Osteoblast (primary cell): Measurements from ENCODE around the gene CLEC18A. TPM values are rescaled to one million over a fixed set of nuclear protein-coding genes. Genes with fewer than 3 reads are reported as not detected.

ENCODE experiments used
- DNase-seq: peaks from one replicate; pipeline ENCODE4 v3.0.0; 2011; ENCODE audit warnings: low spot score, mixed read lengths; ENCODE audit not compliant: insufficient read length; ENCODE audit errors: missing footprints
- H2AFZ ChIP-seq: 2 replicates; pipeline ENCODE4 v1.6.0; 2011; ENCODE audit warnings: mild to moderate bottlenecking, low read length
- H3K27ac ChIP-seq: 2 replicates; pipeline ENCODE4 v1.5.1; 2011; ENCODE audit warnings: mild to moderate bottlenecking, low read depth, low read length, moderate library complexity
- H3K27me3 ChIP-seq: 2 replicates; pipeline ENCODE4 v1.6.0; 2012; ENCODE audit warnings: mild to moderate bottlenecking, control low read depth, inconsistent platforms, low read length, moderate library complexity; ENCODE audit not compliant: insufficient read depth
- H3K36me3 ChIP-seq: 2 replicates; pipeline ENCODE4 v1.5.1; 2011; ENCODE audit warnings: mild to moderate bottlenecking, low read length, control low read depth, moderate library complexity; ENCODE audit not compliant: insufficient read depth
- H3K4me1 ChIP-seq: 2 replicates; pipeline ENCODE4 v1.5.1; 2011; ENCODE audit warnings: mild to moderate bottlenecking, low read length, control low read depth, moderate library complexity; ENCODE audit not compliant: insufficient read depth
- H3K4me2 ChIP-seq: 2 replicates; pipeline ENCODE4 v1.6.0; 2011; ENCODE audit warnings: mild to moderate bottlenecking, low read length; ENCODE audit not compliant: insufficient read depth
- H3K4me3 ChIP-seq: fragments of 200-600 bp; sonication (generic); 3 replicates; pipeline ENCODE4 v1.5.1; 2012; ENCODE audit warnings: mild to moderate bottlenecking, low read length, inconsistent platforms; ENCODE audit not compliant: insufficient read depth
- H3K79me2 ChIP-seq: 2 replicates; pipeline ENCODE4 v1.6.0; 2012; ENCODE audit warnings: mild to moderate bottlenecking, low read length, control low read depth, inconsistent platforms; ENCODE audit not compliant: insufficient read depth
- H3K9me3 ChIP-seq: 2 replicates; pipeline ENCODE4 v1.5.1; 2011; ENCODE audit warnings: low read depth, low read length, control low read depth
- H4K20me1 ChIP-seq: 2 replicates; pipeline ENCODE4 v1.6.0; 2012; ENCODE audit warnings: mild to moderate bottlenecking, low read length, control low read depth; ENCODE audit not compliant: insufficient read depth
- CTCF ChIP-seq: IDR thresholded peaks from 2 replicates; pipeline ENCODE4 v1.5.1; 2011; ENCODE audit warnings: mild to moderate bottlenecking, low read depth, low read length, moderate library complexity; ENCODE audit errors: extremely low read depth
- total RNA-seq: library from RNA; depleted of rRNA; stranded (reverse); fragments of >200 nt; gene quantifications from 2 replicates; pipeline ENCODE4 v1.2.3, GENCODE V29; 2012

Gene CLEC18A
- total RNA-seq, 1 donor = 1.1 TPM

- no peak overlapping the region for H3K4me3 ChIP-seq
- H3K27ac ChIP-seq = no peak overlapping the region
- peaks cover 94% of the 10 kb centered on the region for H3K36me3 ChIP-seq
- no peaks in the 10 kb centered on the region for H3K9me3 ChIP-seq
- H3K27me3 ChIP-seq = no peaks in the 10 kb centered on the region
- TF ChIP-seq CTCF = no peak
- DNase-seq = peak; percentile 73
- no peak overlapping the region for H3K4me2 ChIP-seq
- H4K20me1 ChIP-seq = peaks cover 16% of the 10 kb centered on the region
- no peak overlapping the region for H2AFZ ChIP-seq
- H3K4me1 ChIP-seq = peaks cover 13% of the 10 kb centered on the region
- peaks cover 28% of the 10 kb centered on the region for H3K79me2 ChIP-seq
Measured at GRCh38 chr16:69932691-69933392, 18.3 kb upstream of the CLEC18A start.

DNA sequence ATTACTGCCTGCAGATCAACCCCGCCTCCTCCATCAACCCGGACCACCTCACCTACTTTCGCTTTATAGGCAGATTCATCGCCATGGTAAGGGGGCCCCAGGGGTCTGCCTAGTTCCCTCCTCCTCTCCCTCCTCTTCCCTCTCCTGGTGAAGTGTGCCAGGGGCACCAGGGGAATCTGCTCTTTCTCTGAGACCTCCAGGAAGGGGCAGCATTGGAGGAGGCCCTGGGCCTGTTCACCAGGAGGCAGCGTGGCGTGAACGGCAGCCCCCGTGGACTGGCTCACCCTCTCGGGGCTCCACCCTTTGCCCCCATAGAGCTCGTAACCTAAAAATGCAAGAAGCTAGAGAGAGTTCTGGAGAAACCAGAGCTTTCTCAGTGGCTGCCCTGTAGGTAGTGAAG, 17.1 kb upstream of the CLEC18A start:
- Histone ChIP-seq H2AFZ (no peak overlapping the region), H4K20me1 (peaks cover 21% of the 10 kb centered on the region), H3K4me3 (no peak overlapping the region), H3K79me2 (peaks cover 16% of the 10 kb centered on the region), H3K4me1 (peaks cover 3% of the 10 kb centered on the region), H3K36me3 (peaks cover 100% of the 10 kb centered on the region), H3K4me2 (no peak overlapping the region), H3K9me3 (no peaks in the 10 kb centered on the region), H3K27ac (no peak overlapping the region), H3K27me3 (no peaks in the 10 kb centered on the region)
- no peak for DNase-seq
- TF ChIP-seq CTCF = no peak

- Histone ChIP-seq H3K27me3 (no peaks in the 10 kb centered on the region), H3K79me2 (peaks cover 9% of the 10 kb centered on the region), H3K4me3 (no peak overlapping the region), H3K4me1 (peaks cover 3% of the 10 kb centered on the region), H3K9me3 (no peaks in the 10 kb centered on the region), H4K20me1 (peaks cover 21% of the 10 kb centered on the region), H2AFZ (no peak overlapping the region), H3K27ac (no peak overlapping the region), H3K36me3 (peaks cover 99% of the 10 kb centered on the region), H3K4me2 (no peak overlapping the region)
- no peak for TF ChIP-seq CTCF
- DNase-seq = peak; percentile 73
Measured at GRCh38 chr16:69934751-69935150, 16.4 kb upstream of the CLEC18A start.

GRCh38 chr16:69935278-69935711, 15.8 kb upstream of the CLEC18A start:
- Histone ChIP-seq H3K27me3 (no peaks in the 10 kb centered on the region), H3K4me1 (no peaks in the 10 kb centered on the region), H3K4me3 (no peak overlapping the region), H3K79me2 (peaks cover 6% of the 10 kb centered on the region), H3K36me3 (peaks cover 99% of the 10 kb centered on the region), H2AFZ (no peak overlapping the region), H3K27ac (no peak overlapping the region), H3K4me2 (no peak overlapping the region), H3K9me3 (no peaks in the 10 kb centered on the region), H4K20me1 (peaks cover 19% of the 10 kb centered on the region)
- TF ChIP-seq CTCF = no peak
- peak; percentile 68 for DNase-seq
